Measurements from ENCODE around the gene CTDSP2. TPM values are rescaled to one million over a fixed set of nuclear protein-coding genes. Genes with fewer than 3 reads are reported as not detected.

The CTDSP2 gene
- polyA plus RNA-seq, 3 donors, result 59.1 to 148 (median 70.2) TPM

- Mint-ChIP-seq H3K4me3 (no peak overlapping the region), H3K9me3 (peaks cover 0 to 5% (median 0%) of the 10 kb centered on the region in 7 donors), H3K4me1 (peaks cover 9% of the 10 kb centered on the region), H3K27ac (no peak overlapping the region), H3K36me3 (peaks cover 21 to 36% of the 10 kb centered on the region in 2 donors), H3K27me3 (ENCODE audit: low read depth in 3 of 3) (peaks cover 0 to 5% (median 2%) of the 10 kb centered on the region in 3 donors)
- H3K27me3 ChIP-seq (ENCODE audit: control insufficient read depth in 2 of 2, insufficient read depth in 2 of 2, low read length in 2 of 2), result no peaks in the 10 kb centered on the region
- no peak overlapping the region for H2AFZ ChIP-seq (ENCODE audit: insufficient read depth, low read depth, low read length, poor library complexity, severe bottlenecking)
- peaks cover 18 to 39% of the 10 kb centered on the region in 2 donors for H3K36me3 ChIP-seq (replicated peaks in 1 of 2; ENCODE audit: control insufficient read depth in 1 of 2, insufficient read depth in 2 of 2, low read length in 2 of 2)
- H3K4me3 ChIP-seq (replicated peaks in 1 of 3; ENCODE audit: low read depth in 2 of 3, low read length in 3 of 3), result no peak overlapping the region
- DNase-seq, result no peak
- H3K9ac ChIP-seq (ENCODE audit: insufficient read depth, low read length, poor library complexity, severe bottlenecking), result no peak overlapping the region
- intact Hi-C loops (cut with micrococcal nuclease), result no loop called here
- WGBS (ENCODE audit: insufficient coverage), result 100% methylated on average over 3 of the region's 3 CpGs
- H3K4me2 ChIP-seq (replicated peaks; ENCODE audit: extremely low read depth, low read length, poor library complexity, severe bottlenecking), result no peak overlapping the region
- no peaks in the 10 kb centered on the region for H4K20me1 ChIP-seq (ENCODE audit: insufficient read depth, low read length)
- H3K27ac ChIP-seq (ENCODE audit: low read depth in 1 of 2, low read length in 2 of 2), result no peak overlapping the region
- H3K79me2 ChIP-seq (ENCODE audit: insufficient read depth, low read length), result no peaks in the 10 kb centered on the region
- no peak for TF ChIP-seq CTCF (IDR thresholded peaks at IDR 0.05)
- no peaks in the 10 kb centered on the region for H3K9me3 ChIP-seq (replicated peaks in 1 of 2; ENCODE audit: control insufficient read depth in 1 of 2, insufficient read depth in 1 of 2, low read length in 2 of 2)
- peaks cover 6 to 7% of the 10 kb centered on the region in 2 donors for H3K4me1 ChIP-seq (ENCODE audit: control insufficient read depth in 1 of 2, insufficient read depth in 2 of 2, low read length in 2 of 2)
Measured at GRCh38 chr12:57809425-57809824, 37.1 kb downstream of the CTDSP2 start.

GRCh38 chr12:57808351-57808750 lies 38.2 kb downstream of the CTDSP2 start:
- Mint-ChIP-seq H3K27ac (no peak overlapping the region), H3K4me3 (no peak overlapping the region), H3K27me3 (ENCODE audit: low read depth in 3 of 3) (peaks cover 0 to 5% (median 2%) of the 10 kb centered on the region in 3 donors), H3K36me3 (peaks cover 21 to 40% of the 10 kb centered on the region in 2 donors), H3K9me3 (peaks cover 0 to 5% (median 0%) of the 10 kb centered on the region in 7 donors), H3K4me1 (peaks cover 9% of the 10 kb centered on the region)
- Histone ChIP-seq H2AFZ (ENCODE audit: insufficient read depth, low read depth, low read length, poor library complexity, severe bottlenecking) (no peak overlapping the region), H3K9me3 (replicated peaks in 1 of 2; ENCODE audit: control insufficient read depth in 1 of 2, insufficient read depth in 1 of 2, low read length in 2 of 2) (no peaks in the 10 kb centered on the region), H4K20me1 (ENCODE audit: insufficient read depth, low read length) (no peaks in the 10 kb centered on the region), H3K4me3 (replicated peaks in 1 of 3; ENCODE audit: low read depth in 2 of 3, low read length in 3 of 3) (no peak overlapping the region), H3K9ac (ENCODE audit: insufficient read depth, low read length, poor library complexity, severe bottlenecking) (no peak overlapping the region), H3K4me1 (ENCODE audit: control insufficient read depth in 1 of 2, insufficient read depth in 2 of 2, low read length in 2 of 2) (peaks cover 6 to 7% of the 10 kb centered on the region in 2 donors), H3K36me3 (replicated peaks in 1 of 2; ENCODE audit: control insufficient read depth in 1 of 2, insufficient read depth in 2 of 2, low read length in 2 of 2) (peaks cover 18 to 46% of the 10 kb centered on the region in 2 donors), H3K27me3 (ENCODE audit: control insufficient read depth in 2 of 2, insufficient read depth in 2 of 2, low read length in 2 of 2) (no peaks in the 10 kb centered on the region), H3K4me2 (replicated peaks; ENCODE audit: extremely low read depth, low read length, poor library complexity, severe bottlenecking) (no peak overlapping the region), H3K27ac (ENCODE audit: low read depth in 1 of 2, low read length in 2 of 2) (no peak overlapping the region), H3K79me2 (ENCODE audit: insufficient read depth, low read length) (no peaks in the 10 kb centered on the region)
- DNase-seq, result no peak
- WGBS (ENCODE audit: insufficient coverage), result 100% methylated on average over 4 of the region's 5 CpGs
- intact Hi-C loops (cut with micrococcal nuclease), result no loop called here
- TF ChIP-seq CTCF (IDR thresholded peaks at IDR 0.05), result no peak
